ENCODE measurements around the gene KDM8. TPM values are rescaled to one million over a fixed set of nuclear protein-coding genes. Genes with fewer than 3 reads are reported as not detected.

KDM8 gene
- total and polyA plus RNA-seq, 2 donors (not counting 3 experiments of a cell fraction or from before 2014, with no cell fraction given) = 5.1 to 8.4 TPM

DNA sequence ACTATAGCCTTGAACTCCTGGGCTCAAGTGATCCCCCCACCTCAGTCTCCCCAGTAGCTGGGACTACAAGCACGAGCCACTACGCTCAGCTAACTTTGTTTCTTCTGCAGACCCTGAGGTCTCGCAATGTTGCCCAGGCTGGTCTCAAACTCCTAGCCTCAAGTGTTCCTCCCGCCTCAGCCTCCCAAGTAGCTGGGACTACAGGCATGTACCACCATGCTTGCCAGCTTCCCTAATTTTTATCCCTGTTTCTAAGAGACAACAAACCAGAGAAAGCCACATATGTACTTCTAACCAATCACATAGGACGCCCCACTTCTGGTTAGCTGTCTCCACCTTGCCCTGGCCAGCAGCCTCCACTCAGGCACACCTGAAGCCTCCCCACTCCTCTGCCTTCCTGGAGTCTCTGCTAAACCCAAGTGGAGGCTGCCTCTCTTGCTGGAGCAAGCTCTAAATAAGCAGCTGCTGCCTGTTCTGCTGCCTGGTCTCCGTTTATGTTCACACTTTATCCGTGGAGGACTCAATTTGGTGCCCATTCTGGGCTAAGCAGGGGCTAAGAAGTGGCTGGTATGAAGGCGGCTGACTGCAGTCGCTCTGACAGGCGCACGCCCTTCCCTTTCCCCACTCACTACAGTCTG, 40.5 kb downstream of the KDM8 start:
- H3K27me3 ChIP-seq (ENCODE audit: control insufficient read depth in 2 of 2, insufficient read depth in 2 of 2, low read length in 2 of 2) = no peaks in the 10 kb centered on the region
- DNase-seq (ENCODE audit: low read depth, low spot score) (no peak), FAIRE-seq (no peak)
- H3K36me3 ChIP-seq (ENCODE audit: control insufficient read depth in 2 of 2, extremely low read depth in 1 of 2, insufficient read depth in 2 of 2, low read length in 2 of 2) = no peaks in the 10 kb centered on the region
- ChIA-PET CTCF (interaction anchor here (1.0 to 15.6 kb wide), 8 partner anchors 9 to 124 kb away, joined by 3 to 299 read pairs (median 4); no protein-coding TSS in a partner anchor), POLR2A (no interaction called here)
- no peaks in the 10 kb centered on the region for H4K20me1 ChIP-seq (replicated peaks; ENCODE audit: control insufficient read depth, extremely low read depth, insufficient read depth, low read length)
- H3K9me3 ChIP-seq (replicated peaks; ENCODE audit: control insufficient read depth, insufficient read depth, low read length) = no peaks in the 10 kb centered on the region
- TSS peak; percentile 54 for BruUV-seq (replicated peaks)
- H3K9ac ChIP-seq (replicated peaks; ENCODE audit: extremely low read depth, insufficient read depth, low read length) = peak overlapping the region; percentile 86
- TF ChIP-seq GATA2 (IDR thresholded peaks at IDR 0.05; ENCODE audit: insufficient read depth, insufficient read length, low read depth, low read length) (no peak), FOS (IDR thresholded peaks at IDR 0.05; ENCODE audit: borderline replicate concordance, insufficient read depth, low read length) (no peak), MYC (IDR thresholded peaks at IDR 0.05; ENCODE audit: low read depth, low read length) (no peak), JUN (IDR thresholded peaks at IDR 0.05; ENCODE audit: borderline replicate concordance, insufficient read depth, insufficient read length, low read depth) (no peak), POLR2AphosphoS5 (IDR thresholded peaks at IDR 0.05; ENCODE audit: insufficient read depth, low read depth, low read length) (no peak), POLR2A (IDR thresholded peaks at IDR 0.05; ENCODE audit: low read depth, low read length) (no peak), EZH2 (IDR thresholded peaks at IDR 0.05; ENCODE audit: borderline replicate concordance, low read depth, low read length, severe bottlenecking) (no peak)
- TF ChIP-seq, protein P1, sequence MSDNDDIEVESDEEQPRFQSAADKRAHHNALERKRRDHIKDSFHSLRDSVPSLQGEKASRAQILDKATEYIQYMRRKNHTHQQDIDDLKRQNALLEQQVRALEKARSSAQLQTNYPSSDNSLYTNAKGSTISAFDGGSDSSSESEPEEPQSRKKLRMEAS (IDR thresholded peaks at IDR 0.05; ENCODE audit: insufficient read depth, insufficient read length) = no peak
- TF ChIP-seq, protein P2, sequence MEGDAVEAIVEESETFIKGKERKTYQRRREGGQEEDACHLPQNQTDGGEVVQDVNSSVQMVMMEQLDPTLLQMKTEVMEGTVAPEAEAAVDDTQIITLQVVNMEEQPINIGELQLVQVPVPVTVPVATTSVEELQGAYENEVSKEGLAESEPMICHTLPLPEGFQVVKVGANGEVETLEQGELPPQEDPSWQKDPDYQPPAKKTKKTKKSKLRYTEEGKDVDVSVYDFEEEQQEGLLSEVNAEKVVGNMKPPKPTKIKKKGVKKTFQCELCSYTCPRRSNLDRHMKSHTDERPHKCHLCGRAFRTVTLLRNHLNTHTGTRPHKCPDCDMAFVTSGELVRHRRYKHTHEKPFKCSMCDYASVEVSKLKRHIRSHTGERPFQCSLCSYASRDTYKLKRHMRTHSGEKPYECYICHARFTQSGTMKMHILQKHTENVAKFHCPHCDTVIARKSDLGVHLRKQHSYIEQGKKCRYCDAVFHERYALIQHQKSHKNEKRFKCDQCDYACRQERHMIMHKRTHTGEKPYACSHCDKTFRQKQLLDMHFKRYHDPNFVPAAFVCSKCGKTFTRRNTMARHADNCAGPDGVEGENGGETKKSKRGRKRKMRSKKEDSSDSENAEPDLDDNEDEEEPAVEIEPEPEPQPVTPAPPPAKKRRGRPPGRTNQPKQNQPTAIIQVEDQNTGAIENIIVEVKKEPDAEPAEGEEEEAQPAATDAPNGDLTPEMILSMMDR (IDR thresholded peaks at IDR 0.05; ENCODE audit: extremely low read depth in 1 of 2, insufficient read depth in 1 of 2, low read depth in 1 of 2, low read length in 2 of 2) = no peak
- no peak overlapping the region for H3K4me3 ChIP-seq (replicated peaks in 1 of 3; ENCODE audit: insufficient read depth in 1 of 3, low read depth in 1 of 3, low read length in 3 of 3)
- peak overlapping the region; percentile 96 for H3K27ac ChIP-seq (ENCODE audit: insufficient read depth, low read depth, low read length)
- no peaks in the 10 kb centered on the region for H3K9me1 ChIP-seq (replicated peaks; ENCODE audit: control insufficient read depth, extremely low read depth, insufficient read depth, low read length)
- no peaks in the 10 kb centered on the region for H3K79me2 ChIP-seq (ENCODE audit: control insufficient read depth, insufficient read depth, low read length)
- intact Hi-C loops (cut with micrococcal nuclease) (loop anchor here (1.0 kb wide), 2 partner anchors 9 to 14 kb away; no protein-coding TSS in a partner anchor), dilution Hi-C loops (cut with MboI; ENCODE audit: extremely low pct_ligation_motif_present, low sequenced_read_pairs) (no loop called here)
- H3K4me2 ChIP-seq (ENCODE audit: insufficient read depth, low read length) = no peak overlapping the region
- H2AFZ ChIP-seq (ENCODE audit: low read depth, low read length) = no peak overlapping the region
- H3K4me1 ChIP-seq (ENCODE audit: control insufficient read depth, extremely low read depth, insufficient read depth, low read length) = peaks cover 61% of the 10 kb centered on the region
